ENCODE results near the gene FBRS.

The FBRS gene

DNA sequence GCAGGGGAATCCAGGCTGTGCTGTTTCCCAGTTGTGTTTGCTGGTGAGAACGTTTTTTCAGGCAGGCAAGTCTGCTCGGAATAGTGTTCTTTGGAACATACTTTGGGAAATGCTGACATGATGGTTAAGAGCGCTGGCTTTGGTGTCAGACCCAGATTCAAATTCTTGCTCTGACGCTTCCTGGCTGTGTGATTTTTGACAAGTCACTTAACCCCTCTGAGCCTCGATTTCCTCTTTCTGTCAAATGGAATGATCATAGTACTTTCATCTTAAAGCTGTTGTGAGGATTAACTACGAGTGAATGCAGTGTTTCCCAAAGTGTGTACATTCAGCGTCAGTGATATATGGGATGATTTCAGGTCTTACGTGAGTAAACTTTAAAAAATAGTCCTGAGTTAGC is 4.8 kb downstream of the FBRS start:
- H3K4me3 Mint-ChIP-seq: peak overlapping the region; percentile 40 to 75
- ATAC-seq (replicated peaks) (no peak), DNase-seq (no peak)
- H3K27me3 Mint-ChIP-seq: no peaks in the 10 kb centered on the region
- H3K9me3 Mint-ChIP-seq: no peaks in the 10 kb centered on the region
- H3K4me1 Mint-ChIP-seq (ENCODE audit: low read depth in 2 of 2): peaks cover 38 to 42% of the 10 kb centered on the region in 2 donors
- peak overlapping the region; percentile 46 to 86 for H3K27ac Mint-ChIP-seq
- peaks cover 94% of the 10 kb centered on the region for H3K36me3 Mint-ChIP-seq (ENCODE audit: insufficient read depth)

DNA sequence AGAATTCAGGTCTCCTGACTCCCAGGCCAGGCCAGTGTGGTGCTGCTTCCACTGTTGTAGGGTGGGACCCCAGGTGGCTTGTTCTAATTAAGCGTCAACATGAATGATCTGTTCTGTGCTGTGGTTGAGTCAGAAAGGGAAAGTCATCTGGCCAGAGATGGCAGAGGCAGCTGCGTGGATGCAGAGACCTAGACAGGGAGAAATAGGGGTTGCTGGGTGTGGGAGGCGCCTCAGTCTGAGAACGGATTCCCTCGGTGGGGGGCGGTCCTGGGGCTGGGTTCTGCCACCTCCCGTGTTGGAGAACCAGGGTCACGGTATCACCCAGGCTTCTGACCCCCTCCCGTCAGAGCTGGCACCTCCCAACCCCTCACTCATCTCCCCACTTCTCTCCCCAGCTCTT is 5.6 kb downstream of the FBRS start:
- ATAC-seq (replicated peaks): no peak
- Mint-ChIP-seq H3K27ac (peak overlapping the region; percentile 46 to 86), H3K4me1 (ENCODE audit: low read depth in 2 of 2) (peaks cover 30 to 39% of the 10 kb centered on the region in 2 donors), H3K4me3 (peak overlapping the region; percentile 40 to 75), H3K9me3 (no peaks in the 10 kb centered on the region), H3K36me3 (ENCODE audit: insufficient read depth) (peaks cover 91% of the 10 kb centered on the region), H3K27me3 (no peaks in the 10 kb centered on the region)
- no peak for DNase-seq

GRCh38 chr16:30664616-30665109 is 6.4 kb downstream of the FBRS start:
- H3K4me1 Mint-ChIP-seq (ENCODE audit: low read depth in 2 of 2): peaks cover 28 to 38% of the 10 kb centered on the region in 2 donors
- H3K4me3 Mint-ChIP-seq: no peak overlapping the region
- peaks cover 91% of the 10 kb centered on the region for H3K36me3 Mint-ChIP-seq (ENCODE audit: insufficient read depth)
- H3K27ac Mint-ChIP-seq: peak overlapping the region; percentile 69 to 83
- ATAC-seq (replicated peaks): no peak
- no peak for DNase-seq
- no peaks in the 10 kb centered on the region for H3K27me3 Mint-ChIP-seq
- no peaks in the 10 kb centered on the region for H3K9me3 Mint-ChIP-seq

DNA sequence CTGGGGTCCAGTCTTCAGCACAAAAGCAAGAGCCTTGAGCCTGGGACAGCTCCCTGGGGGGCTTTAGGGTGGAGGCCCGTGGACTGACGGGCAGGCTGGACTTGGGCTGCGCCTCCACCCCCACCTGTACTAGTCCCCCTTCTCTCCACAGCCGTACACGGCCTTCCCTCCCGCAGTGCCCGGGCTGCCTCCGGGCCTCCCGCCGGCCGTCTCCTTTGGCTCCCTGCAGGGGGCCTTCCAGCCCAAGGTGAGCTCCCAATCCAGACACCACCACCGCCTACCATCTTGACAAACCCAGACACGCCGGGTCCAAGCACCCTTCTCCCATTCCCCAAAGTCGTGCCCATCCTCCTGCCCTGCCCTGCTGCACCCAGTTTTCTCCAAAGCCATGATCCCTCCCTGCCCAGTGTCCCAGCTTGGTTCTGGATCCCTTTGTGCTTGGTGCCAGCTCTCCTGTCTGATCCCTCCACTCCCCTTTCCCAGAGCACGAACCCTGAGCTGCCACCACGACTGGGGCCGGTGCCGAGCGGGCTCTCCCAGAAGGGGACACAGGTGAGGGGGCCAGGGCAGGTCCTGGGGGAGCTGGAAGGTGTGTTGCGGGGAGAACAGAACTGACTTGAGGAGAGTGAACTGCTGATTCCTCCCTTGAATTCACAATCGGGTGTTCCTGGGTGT is 7.1 kb downstream of the FBRS start:
- Mint-ChIP-seq H3K4me3 (no peak overlapping the region), H3K27ac (peak overlapping the region; percentile 69 to 83), H3K36me3 (ENCODE audit: insufficient read depth) (peaks cover 92% of the 10 kb centered on the region), H3K4me1 (ENCODE audit: low read depth in 2 of 2) (peaks cover 28 to 38% of the 10 kb centered on the region in 2 donors), H3K9me3 (no peaks in the 10 kb centered on the region), H3K27me3 (no peaks in the 10 kb centered on the region)
- ATAC-seq (replicated peaks) (no peak), DNase-seq (no peak)

- no peak for DNase-seq
- Mint-ChIP-seq H3K4me3 (no peak overlapping the region), H3K36me3 (ENCODE audit: insufficient read depth) (peaks cover 92% of the 10 kb centered on the region), H3K27me3 (no peaks in the 10 kb centered on the region), H3K27ac (peak overlapping the region; percentile 79 to 83), H3K9me3 (no peaks in the 10 kb centered on the region), H3K4me1 (ENCODE audit: low read depth in 2 of 2) (peaks cover 24 to 34% of the 10 kb centered on the region in 2 donors)
- ATAC-seq (replicated peaks): no peak
Observed at GRCh38 chr16:30665830-30666190, 7.6 kb downstream of the FBRS start.

DNA sequence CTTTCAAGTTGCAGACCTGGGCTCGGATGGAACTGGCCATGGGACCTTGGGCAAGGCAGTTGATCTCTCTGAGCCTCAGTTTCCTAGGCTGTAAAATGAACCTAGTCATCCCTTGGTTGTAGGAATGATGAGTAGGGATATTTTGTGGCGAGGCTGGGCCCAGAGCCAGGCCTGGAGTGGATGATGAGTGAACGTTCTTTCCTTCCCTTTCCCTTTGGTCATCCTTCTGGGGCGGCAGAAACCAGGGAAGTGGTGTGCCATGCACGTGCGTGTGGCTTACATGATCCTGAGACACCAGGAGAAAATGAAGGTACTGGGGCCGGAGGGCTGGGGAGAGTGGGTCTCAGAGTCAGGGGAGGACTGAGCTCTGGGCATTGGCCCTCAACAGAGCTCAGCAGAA is 8.4 kb downstream of the FBRS start:
- DNase-seq (no peak), ATAC-seq (replicated peaks) (no peak)
- Mint-ChIP-seq H3K27ac (peak overlapping the region in 1 of 2 donors; percentile 79), H3K9me3 (no peaks in the 10 kb centered on the region), H3K4me3 (no peak overlapping the region), H3K36me3 (ENCODE audit: insufficient read depth) (peaks cover 91% of the 10 kb centered on the region), H3K27me3 (no peaks in the 10 kb centered on the region), H3K4me1 (ENCODE audit: low read depth in 2 of 2) (peaks cover 15 to 26% of the 10 kb centered on the region in 2 donors)

DNA sequence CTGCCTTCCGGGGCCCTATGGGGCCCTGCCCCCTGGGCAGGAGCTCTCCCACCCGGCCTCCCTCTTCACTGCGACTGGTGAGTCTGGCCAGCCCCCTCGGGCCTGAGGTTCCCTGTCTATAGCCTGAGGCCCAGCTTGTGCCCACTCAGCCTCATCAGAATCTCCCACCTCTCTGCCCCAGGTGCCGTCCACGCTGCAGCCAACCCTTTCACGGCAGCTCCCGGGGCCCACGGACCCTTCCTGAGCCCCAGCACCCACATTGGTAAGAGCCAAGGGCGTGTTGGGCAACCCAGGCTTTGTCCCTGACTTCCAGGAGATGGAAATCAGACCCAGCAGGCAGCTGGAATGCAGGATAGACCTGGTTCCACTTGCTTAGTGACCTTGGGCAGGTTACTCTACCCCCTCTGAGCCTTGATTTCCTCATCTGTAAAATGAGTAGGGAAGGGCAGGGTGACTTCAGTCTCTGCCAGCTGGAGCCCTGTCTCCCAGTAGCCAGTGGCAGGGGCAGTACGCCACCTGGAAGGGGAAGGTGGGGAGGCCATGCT is 9.2 kb downstream of the FBRS start:
- no peaks in the 10 kb centered on the region for H3K27me3 Mint-ChIP-seq
- no peak for DNase-seq
- no peak overlapping the region for H3K4me3 Mint-ChIP-seq
- no peak for ATAC-seq (replicated peaks)
- peaks cover 83% of the 10 kb centered on the region for H3K36me3 Mint-ChIP-seq (ENCODE audit: insufficient read depth)
- H3K4me1 Mint-ChIP-seq (ENCODE audit: low read depth in 2 of 2): peaks cover 10 to 20% of the 10 kb centered on the region in 2 donors
- H3K27ac Mint-ChIP-seq: peak overlapping the region in 1 of 2 donors; percentile 91
- H3K9me3 Mint-ChIP-seq: no peaks in the 10 kb centered on the region

DNA sequence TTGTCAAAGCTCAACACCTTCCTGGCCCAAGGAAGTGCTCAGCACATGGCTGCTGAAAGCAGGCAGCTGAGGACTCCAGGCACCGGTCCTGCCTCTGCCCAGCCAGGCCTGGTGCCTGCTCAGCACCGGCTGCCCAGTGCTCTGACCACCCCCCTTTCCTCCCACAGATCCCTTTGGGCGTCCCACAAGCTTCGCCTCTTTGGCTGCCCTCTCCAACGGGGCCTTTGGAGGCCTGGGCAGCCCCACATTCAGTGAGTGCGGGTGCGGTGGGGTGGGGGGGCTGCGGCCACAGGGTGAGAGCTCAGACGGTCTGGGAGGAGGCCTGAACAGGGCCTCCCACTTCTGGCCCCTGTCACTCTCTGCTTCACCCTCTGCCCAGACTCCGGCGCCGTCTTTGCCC is 10.2 kb downstream of the FBRS start:
- Mint-ChIP-seq H3K4me3 (no peak overlapping the region), H3K36me3 (ENCODE audit: insufficient read depth) (peaks cover 74% of the 10 kb centered on the region), H3K27me3 (no peaks in the 10 kb centered on the region), H3K27ac (peak overlapping the region in 1 of 2 donors; percentile 91), H3K4me1 (ENCODE audit: low read depth in 2 of 2) (peaks cover 6 to 17% of the 10 kb centered on the region in 2 donors), H3K9me3 (no peaks in the 10 kb centered on the region)
- ATAC-seq (replicated peaks) (no peak), DNase-seq (no peak)

DNA sequence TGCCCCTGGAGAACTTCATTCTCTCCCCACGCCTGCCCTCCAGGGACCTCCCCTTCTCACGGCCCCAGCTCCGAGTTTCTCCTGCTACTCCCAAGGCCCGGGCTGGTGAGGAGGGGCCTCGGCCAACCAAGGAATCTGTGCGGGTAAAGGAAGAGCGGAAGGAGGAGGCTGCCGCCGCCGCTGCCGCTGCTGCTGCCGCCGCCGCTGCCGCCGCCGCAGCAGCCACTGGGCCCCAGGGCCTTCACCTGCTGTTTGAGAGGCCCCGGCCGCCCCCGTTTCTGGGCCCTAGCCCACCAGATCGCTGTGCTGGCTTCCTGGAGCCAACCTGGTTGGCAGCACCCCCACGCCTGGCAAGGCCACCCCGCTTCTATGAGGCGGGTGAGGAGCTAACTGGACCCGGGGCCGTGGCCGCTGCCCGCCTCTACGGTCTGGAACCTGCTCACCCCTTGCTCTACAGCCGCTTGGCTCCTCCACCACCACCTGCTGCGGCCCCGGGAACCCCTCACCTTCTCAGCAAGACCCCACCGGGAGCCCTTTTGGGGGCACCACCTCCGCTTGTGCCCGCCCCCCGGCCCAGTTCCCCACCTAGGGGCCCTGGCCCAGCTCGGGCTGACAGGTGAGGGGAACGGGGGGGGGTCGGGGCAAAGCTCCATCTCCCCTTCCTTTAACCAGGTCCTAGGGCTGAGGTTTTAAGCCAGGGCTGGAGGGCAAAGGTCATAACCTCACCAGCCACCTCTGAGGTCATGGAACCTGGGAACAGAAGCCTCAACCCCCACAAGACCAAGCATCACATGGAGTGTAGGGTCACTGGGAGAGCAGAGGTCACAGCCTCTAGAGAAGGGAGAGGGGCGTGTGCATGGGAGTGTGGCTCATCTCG is 11.0 kb downstream of the FBRS start:
- no peak for DNase-seq
- Mint-ChIP-seq H3K36me3 (ENCODE audit: insufficient read depth) (peaks cover 65% of the 10 kb centered on the region), H3K4me1 (ENCODE audit: low read depth in 2 of 2) (peaks cover 0 to 13% of the 10 kb centered on the region in 2 donors), H3K27me3 (no peaks in the 10 kb centered on the region), H3K9me3 (no peaks in the 10 kb centered on the region), H3K4me3 (no peak overlapping the region), H3K27ac (peak overlapping the region in 1 of 2 donors; percentile 55)
- ATAC-seq (replicated peaks): peak; percentile 6

GRCh38 chr16:30669903-30670824 is 11.9 kb downstream of the FBRS start:
- Mint-ChIP-seq H3K27ac (peak overlapping the region; percentile 35 to 55), H3K27me3 (no peaks in the 10 kb centered on the region), H3K9me3 (no peaks in the 10 kb centered on the region), H3K36me3 (ENCODE audit: insufficient read depth) (peaks cover 60% of the 10 kb centered on the region), H3K4me1 (ENCODE audit: low read depth in 2 of 2) (peaks cover 0 to 13% of the 10 kb centered on the region in 2 donors), H3K4me3 (no peak overlapping the region)
- ATAC-seq (replicated peaks) (peak; percentile 21), DNase-seq (no peak)

- no peak overlapping the region for H3K4me3 Mint-ChIP-seq
- DNase-seq: no peak
Observed at GRCh38 chr16:30675143-30675542, 16.9 kb downstream of the FBRS start.

DNA sequence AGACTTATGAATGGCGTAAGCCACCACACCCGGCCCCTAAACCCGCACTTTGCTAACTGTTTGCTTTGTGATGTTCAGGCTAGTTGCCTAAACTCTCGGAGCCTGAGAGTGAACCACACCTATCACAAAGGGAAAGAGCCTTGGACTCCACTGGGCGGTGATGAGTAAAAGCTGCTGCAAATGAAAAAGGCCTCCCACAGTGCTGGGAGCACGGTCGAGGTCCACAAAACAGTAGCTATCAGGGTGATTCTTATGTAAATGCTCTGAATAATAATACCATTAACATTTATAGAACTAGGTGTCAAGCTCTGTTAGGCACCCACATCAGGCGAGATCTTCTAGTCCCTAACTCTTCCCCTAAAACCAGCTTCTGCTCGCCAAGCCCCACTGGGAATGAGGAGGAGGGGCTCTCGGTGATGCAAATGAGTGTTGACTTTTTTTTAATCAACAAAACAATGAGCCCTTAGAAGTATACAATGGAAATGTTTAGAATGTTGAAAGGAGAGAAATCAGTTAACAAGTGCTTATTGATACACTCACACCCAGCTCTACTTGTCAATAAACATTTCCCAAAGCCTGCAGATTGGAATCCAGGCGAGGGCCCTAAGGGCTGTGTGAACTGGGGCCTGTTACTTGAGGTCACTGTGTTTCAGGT is 19.8 kb downstream of the FBRS start:
- ATAC-seq (replicated peaks) (no peak), DNase-seq (no peak)
- no peak overlapping the region for H3K27ac Mint-ChIP-seq
- H3K4me1 Mint-ChIP-seq (ENCODE audit: low read depth in 2 of 2): no peaks in the 10 kb centered on the region
- H3K27me3 Mint-ChIP-seq: no peaks in the 10 kb centered on the region
- H3K4me3 Mint-ChIP-seq: no peak overlapping the region
- peaks cover 4% of the 10 kb centered on the region for H3K36me3 Mint-ChIP-seq (ENCODE audit: insufficient read depth)
- no peaks in the 10 kb centered on the region for H3K9me3 Mint-ChIP-seq

More at GRCh38 chr16:30675143-30675542, 16.9 kb downstream of the FBRS start:
- ATAC-seq (replicated peaks): no peak
- H3K36me3 Mint-ChIP-seq (ENCODE audit: insufficient read depth): peaks cover 18% of the 10 kb centered on the region
- H3K9me3 Mint-ChIP-seq: no peaks in the 10 kb centered on the region
- H3K4me1 Mint-ChIP-seq (ENCODE audit: low read depth in 2 of 2): peaks cover 0 to 4% of the 10 kb centered on the region in 2 donors
- H3K27me3 Mint-ChIP-seq: no peaks in the 10 kb centered on the region
- H3K27ac Mint-ChIP-seq: peak overlapping the region in 1 of 2 donors; percentile 46
